Choroid plexus epithelial cell (primary cell): Measurements from ENCODE around the gene MEMO1.

Experiments used
- DNase-seq: peaks from one replicate; pipeline ENCODE4 v3.0.0-alpha.2; 2010; ENCODE audit warnings: low read depth
- H3K4me3 ChIP-seq: 2 replicates; pipeline ENCODE4 v1.5.1; 2011; ENCODE audit warnings: low read depth, mild to moderate bottlenecking, control low read depth, low read length, moderate library complexity
- CTCF ChIP-seq: conservative IDR thresholded peaks from 2 replicates; pipeline ENCODE4 v1.5.1; 2011; ENCODE audit warnings: low read depth, mild to moderate bottlenecking, control low read depth, inconsistent platforms, low read length, moderate library complexity

The MEMO1 gene

DNA sequence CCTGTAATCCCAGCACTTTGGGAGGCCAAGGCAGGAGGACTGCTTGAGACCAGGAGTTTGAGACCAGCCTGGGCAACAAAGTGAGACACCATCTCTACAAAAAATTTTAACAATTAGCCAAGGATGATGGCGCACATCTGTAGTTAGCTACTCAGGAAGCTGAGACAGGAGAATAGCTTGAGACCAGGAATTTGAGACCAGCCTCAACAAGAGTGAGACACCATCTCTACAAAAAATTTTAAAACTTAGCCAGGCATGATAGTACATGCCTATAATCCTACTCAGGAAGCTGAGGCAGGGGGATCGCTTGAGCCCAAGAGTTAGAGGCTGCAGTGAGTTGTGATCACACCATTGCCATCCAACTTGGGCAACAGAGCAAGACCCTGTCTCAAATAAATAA is 7.0 kb downstream of the MEMO1 start:
- no peak for TF ChIP-seq CTCF
- no peak overlapping the region for H3K4me3 ChIP-seq
- no peak for DNase-seq

DNA sequence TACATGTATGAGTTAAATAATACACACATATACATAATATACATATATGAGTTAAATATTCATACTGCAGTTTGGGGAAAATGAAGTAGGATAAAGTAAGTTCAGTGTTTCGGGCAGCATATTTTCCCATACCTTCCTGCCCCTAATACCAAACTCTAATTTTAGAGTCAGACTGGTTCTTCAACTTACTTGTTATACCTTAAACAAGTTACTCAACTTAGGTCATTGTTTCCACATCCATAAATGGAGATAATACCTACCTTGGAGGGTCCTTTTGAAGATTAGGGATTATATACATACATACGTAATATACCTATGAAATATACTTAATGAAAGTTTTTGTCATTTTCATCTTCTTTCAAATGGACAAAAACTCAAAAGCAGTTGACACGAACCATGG is 8.4 kb downstream of the MEMO1 start:
- TF ChIP-seq CTCF = no peak
- no peak overlapping the region for H3K4me3 ChIP-seq
- no peak for DNase-seq

DNA sequence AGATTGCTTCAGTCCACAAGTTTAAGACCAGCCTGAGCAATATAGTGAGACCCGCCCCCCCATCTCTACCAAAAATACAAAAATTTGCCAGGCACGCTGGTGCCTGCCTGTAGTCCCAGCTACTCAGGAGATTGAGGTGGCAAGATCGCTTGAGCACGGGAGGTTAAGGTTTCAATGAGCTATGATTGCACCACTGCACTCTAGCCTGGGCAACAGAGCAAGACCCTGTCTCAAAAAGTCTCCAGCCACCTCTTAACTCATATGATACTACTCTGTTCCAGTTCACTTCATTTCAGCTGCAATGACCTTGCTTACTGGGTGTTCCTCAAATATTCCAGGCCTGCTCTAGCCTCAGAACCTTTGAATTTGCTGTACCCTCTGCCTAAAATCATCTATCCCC is 11.4 kb downstream of the MEMO1 start:
- TF ChIP-seq CTCF = no peak
- no peak overlapping the region for H3K4me3 ChIP-seq
- no peak for DNase-seq

GRCh38 chr2:31998731-31999383 is 12.0 kb downstream of the MEMO1 start:
- no peak for DNase-seq
- TF ChIP-seq CTCF = no peak
- no peak overlapping the region for H3K4me3 ChIP-seq

GRCh38 chr2:31997653-31998052 is 13.2 kb downstream of the MEMO1 start:
- no peak overlapping the region for H3K4me3 ChIP-seq
- no peak for TF ChIP-seq CTCF
- peak; percentile 64 for DNase-seq

- no peak overlapping the region for H3K4me3 ChIP-seq
- peak; percentile 42 for DNase-seq
- TF ChIP-seq CTCF = no peak
Measured at GRCh38 chr2:31996571-31997150, 14.1 kb downstream of the MEMO1 start.

DNA sequence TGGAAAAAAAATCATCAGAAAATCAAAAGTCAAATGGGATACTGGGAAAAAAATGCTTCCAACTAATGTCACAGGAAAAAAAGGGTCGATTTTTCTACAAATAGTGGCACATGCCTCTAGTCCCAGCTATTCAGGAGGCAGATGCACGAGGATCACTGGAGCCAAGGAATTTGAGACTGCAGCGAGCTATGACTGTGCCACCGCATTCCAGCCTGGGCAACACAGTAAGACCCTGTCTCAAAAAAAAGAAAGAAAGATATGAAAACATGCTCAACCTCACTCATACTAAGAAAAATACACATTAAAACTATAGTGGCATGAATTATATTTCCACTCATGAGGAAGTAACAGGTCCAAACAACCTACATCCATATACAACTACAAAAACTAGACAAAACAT is 17.9 kb downstream of the MEMO1 start:
- H3K4me3 ChIP-seq = no peak overlapping the region
- TF ChIP-seq CTCF = no peak
- DNase-seq = no peak
